Measurements from ENCODE around the gene EDN2.

DNA sequence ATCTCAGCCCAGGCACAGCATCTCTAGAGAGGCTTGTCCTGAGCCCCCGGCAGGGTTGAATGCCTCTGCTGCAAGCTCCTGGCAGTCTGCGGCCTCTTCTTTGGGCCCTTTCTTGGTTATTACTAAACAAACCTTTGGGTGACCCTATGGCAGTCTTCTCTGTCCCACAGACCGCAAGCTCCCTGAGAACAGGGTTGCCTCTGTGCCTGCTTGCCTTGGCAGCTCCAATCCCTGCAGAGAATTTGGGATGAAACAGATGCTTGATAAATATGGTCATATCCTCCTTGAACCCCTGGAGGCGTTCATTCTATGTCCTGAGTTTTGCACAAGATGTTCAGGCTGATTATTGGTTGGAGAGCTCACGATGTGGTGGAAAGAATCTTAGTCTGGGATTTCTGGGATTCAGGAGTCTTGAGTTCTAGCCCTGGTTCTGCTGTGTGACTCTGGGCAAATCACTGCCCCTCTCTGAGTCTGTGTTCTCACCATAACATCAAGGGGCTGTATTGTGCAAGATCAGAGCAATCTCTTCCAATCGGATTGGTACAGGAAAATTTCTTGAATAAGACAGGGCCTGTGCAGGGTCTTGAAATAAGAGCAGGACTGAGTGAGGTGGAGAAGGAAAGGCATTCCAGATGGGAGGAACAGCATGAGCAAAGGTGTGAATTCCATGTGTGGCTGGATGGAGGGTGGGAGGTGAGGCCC is 49.6 kb downstream of the EDN2 start:
- TF ChIP-seq ZNF274 (IDR thresholded peaks at IDR 0.05; ENCODE audit: low read length) (no peak), ZNF274 (tag by site-specific recombination; IDR thresholded peaks at IDR 0.05; ENCODE audit: borderline replicate concordance) (no peak), ZNF561 (tag by site-specific recombination; IDR thresholded peaks at IDR 0.05; ENCODE audit: borderline replicate concordance) (no peak), MEIS1 (CRISPR knock-in tag; IDR thresholded peaks at IDR 0.05; ENCODE audit: borderline replicate concordance) (no peak), ZNF202 (tag by site-specific recombination; IDR thresholded peaks at IDR 0.05; ENCODE audit: borderline replicate concordance) (no peak), BCL11A (tag by site-specific recombination; IDR thresholded peaks at IDR 0.05; ENCODE audit: low read depth) (no peak), ZBTB21 (tag by site-specific recombination; IDR thresholded peaks at IDR 0.05) (no peak), ZNF184 (tag by site-specific recombination; IDR thresholded peaks at IDR 0.05) (no peak), ZNF416 (tag by site-specific recombination; IDR thresholded peaks at IDR 0.05) (no peak), ZNF138 (tag by site-specific recombination; IDR thresholded peaks at IDR 0.05; ENCODE audit: borderline replicate concordance) (no peak), BCL11B (tag by site-specific recombination; IDR thresholded peaks at IDR 0.05; ENCODE audit: low read depth) (no peak), ZNF48 (tag by site-specific recombination; IDR thresholded peaks at IDR 0.05) (no peak)
- TF ChIP-seq, protein P1, sequence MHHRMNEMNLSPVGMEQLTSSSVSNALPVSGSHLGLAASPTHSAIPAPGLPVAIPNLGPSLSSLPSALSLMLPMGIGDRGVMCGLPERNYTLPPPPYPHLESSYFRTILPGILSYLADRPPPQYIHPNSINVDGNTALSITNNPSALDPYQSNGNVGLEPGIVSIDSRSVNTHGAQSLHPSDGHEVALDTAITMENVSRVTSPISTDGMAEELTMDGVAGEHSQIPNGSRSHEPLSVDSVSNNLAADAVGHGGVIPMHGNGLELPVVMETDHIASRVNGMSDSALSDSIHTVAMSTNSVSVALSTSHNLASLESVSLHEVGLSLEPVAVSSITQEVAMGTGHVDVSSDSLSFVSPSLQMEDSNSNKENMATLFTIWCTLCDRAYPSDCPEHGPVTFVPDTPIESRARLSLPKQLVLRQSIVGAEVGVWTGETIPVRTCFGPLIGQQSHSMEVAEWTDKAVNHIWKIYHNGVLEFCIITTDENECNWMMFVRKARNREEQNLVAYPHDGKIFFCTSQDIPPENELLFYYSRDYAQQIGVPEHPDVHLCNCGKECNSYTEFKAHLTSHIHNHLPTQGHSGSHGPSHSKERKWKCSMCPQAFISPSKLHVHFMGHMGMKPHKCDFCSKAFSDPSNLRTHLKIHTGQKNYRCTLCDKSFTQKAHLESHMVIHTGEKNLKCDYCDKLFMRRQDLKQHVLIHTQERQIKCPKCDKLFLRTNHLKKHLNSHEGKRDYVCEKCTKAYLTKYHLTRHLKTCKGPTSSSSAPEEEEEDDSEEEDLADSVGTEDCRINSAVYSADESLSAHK (tag by site-specific recombination; IDR thresholded peaks at IDR 0.05): no peak
- TF ChIP-seq, protein P2, sequence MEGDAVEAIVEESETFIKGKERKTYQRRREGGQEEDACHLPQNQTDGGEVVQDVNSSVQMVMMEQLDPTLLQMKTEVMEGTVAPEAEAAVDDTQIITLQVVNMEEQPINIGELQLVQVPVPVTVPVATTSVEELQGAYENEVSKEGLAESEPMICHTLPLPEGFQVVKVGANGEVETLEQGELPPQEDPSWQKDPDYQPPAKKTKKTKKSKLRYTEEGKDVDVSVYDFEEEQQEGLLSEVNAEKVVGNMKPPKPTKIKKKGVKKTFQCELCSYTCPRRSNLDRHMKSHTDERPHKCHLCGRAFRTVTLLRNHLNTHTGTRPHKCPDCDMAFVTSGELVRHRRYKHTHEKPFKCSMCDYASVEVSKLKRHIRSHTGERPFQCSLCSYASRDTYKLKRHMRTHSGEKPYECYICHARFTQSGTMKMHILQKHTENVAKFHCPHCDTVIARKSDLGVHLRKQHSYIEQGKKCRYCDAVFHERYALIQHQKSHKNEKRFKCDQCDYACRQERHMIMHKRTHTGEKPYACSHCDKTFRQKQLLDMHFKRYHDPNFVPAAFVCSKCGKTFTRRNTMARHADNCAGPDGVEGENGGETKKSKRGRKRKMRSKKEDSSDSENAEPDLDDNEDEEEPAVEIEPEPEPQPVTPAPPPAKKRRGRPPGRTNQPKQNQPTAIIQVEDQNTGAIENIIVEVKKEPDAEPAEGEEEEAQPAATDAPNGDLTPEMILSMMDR (tag by site-specific recombination; IDR thresholded peaks at IDR 0.05): no peak
- TF ChIP-seq, protein P3, sequence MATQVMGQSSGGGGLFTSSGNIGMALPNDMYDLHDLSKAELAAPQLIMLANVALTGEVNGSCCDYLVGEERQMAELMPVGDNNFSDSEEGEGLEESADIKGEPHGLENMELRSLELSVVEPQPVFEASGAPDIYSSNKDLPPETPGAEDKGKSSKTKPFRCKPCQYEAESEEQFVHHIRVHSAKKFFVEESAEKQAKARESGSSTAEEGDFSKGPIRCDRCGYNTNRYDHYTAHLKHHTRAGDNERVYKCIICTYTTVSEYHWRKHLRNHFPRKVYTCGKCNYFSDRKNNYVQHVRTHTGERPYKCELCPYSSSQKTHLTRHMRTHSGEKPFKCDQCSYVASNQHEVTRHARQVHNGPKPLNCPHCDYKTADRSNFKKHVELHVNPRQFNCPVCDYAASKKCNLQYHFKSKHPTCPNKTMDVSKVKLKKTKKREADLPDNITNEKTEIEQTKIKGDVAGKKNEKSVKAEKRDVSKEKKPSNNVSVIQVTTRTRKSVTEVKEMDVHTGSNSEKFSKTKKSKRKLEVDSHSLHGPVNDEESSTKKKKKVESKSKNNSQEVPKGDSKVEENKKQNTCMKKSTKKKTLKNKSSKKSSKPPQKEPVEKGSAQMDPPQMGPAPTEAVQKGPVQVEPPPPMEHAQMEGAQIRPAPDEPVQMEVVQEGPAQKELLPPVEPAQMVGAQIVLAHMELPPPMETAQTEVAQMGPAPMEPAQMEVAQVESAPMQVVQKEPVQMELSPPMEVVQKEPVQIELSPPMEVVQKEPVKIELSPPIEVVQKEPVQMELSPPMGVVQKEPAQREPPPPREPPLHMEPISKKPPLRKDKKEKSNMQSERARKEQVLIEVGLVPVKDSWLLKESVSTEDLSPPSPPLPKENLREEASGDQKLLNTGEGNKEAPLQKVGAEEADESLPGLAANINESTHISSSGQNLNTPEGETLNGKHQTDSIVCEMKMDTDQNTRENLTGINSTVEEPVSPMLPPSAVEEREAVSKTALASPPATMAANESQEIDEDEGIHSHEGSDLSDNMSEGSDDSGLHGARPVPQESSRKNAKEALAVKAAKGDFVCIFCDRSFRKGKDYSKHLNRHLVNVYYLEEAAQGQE (tag by site-specific recombination; IDR thresholded peaks at IDR 0.05): no peak

Measured in HEK293 (cell line).